Astrocyte (in vitro differentiated cells and primary cell): ENCODE measurements around the gene TFB1M.

Experiments used
- CTCF ChIP-seq: IDR thresholded peaks from 2 replicates; pipeline ENCODE4 v1.5.1; 2011; ENCODE audit warnings: low read depth, mild to moderate bottlenecking, inconsistent platforms, low read length, moderate library complexity; ENCODE audit not compliant: insufficient read depth
- EZH2 ChIP-seq: IDR thresholded peaks from 2 replicates; pipeline ENCODE4 v1.6.1; 2012; ENCODE audit warnings: mild to moderate bottlenecking, low read length, inconsistent platforms; ENCODE audit not compliant: insufficient read depth

- TF ChIP-seq CTCF: no peak
- TF ChIP-seq EZH2: no peak
Measured at GRCh38 chr6:155275808-155276480, 38.3 kb downstream of the TFB1M start.
